SK-N-SH (cell line): ENCODE results near the gene QSOX2.

Experiments used
- CHD2 ChIP-seq: fragments of 150-350 bp; IDR thresholded peaks from 2 replicates; pipeline ENCODE4 v1.6.1; 2018; ENCODE audit warnings: low read length; ENCODE audit not compliant: partially characterized antibody
- NRF1 ChIP-seq: IDR thresholded peaks from 2 replicates; pipeline ENCODE4 v1.6.1; 2012; ENCODE audit warnings: low read depth, mild to moderate bottlenecking, low read length
- POLR2AphosphoS5 ChIP-seq: IDR thresholded peaks from 2 replicates; pipeline ENCODE4 v1.6.1; 2012; ENCODE audit warnings: low read depth, low read length
- TF ChIP-seq, protein P1 (sequence below): IDR thresholded peaks from 2 replicates; pipeline ENCODE4 v1.6.1; 2012; ENCODE audit warnings: mild to moderate bottlenecking, low read depth, low read length, moderate library complexity
- TF ChIP-seq, protein P2 (sequence below): fragments of 200-600 bp; sonication (generic); IDR thresholded peaks from 2 replicates; pipeline ENCODE4 v1.6.1; 2017; ENCODE audit warnings: antibody characterized with exemption, mild to moderate bottlenecking, moderate library complexity
- TF ChIP-seq, protein P3 (sequence below): IDR thresholded peaks from 2 replicates; pipeline ENCODE4 v1.4.0; 2012; ENCODE audit warnings: low read depth, borderline replicate concordance

DNA sequence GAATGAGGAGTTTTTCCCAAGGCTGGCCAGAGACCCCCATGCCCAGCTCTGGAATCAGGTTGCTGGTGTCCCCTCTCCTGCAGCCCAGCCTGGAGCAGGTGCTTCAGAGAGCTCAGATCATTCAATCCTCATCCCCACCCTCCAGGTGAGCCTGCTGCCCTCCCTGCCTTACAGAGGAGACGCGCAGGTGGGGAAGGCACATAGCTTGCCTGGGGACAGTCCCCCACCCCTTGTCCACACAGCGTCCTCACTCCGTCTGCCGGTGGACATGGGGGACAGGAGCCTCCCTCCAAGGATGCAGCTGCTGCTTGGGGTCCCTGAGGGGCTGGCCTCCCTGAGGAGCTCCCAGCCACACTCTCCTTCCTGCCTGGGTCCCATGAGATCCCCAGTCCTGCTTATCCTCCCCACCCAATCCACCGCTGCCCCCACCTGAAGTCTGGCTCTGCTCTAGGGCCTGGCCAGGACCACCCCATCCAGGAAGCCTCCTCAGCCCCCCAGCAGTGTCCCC, 17.1 kb upstream of the QSOX2 start:
- TF ChIP-seq, protein P1, sequence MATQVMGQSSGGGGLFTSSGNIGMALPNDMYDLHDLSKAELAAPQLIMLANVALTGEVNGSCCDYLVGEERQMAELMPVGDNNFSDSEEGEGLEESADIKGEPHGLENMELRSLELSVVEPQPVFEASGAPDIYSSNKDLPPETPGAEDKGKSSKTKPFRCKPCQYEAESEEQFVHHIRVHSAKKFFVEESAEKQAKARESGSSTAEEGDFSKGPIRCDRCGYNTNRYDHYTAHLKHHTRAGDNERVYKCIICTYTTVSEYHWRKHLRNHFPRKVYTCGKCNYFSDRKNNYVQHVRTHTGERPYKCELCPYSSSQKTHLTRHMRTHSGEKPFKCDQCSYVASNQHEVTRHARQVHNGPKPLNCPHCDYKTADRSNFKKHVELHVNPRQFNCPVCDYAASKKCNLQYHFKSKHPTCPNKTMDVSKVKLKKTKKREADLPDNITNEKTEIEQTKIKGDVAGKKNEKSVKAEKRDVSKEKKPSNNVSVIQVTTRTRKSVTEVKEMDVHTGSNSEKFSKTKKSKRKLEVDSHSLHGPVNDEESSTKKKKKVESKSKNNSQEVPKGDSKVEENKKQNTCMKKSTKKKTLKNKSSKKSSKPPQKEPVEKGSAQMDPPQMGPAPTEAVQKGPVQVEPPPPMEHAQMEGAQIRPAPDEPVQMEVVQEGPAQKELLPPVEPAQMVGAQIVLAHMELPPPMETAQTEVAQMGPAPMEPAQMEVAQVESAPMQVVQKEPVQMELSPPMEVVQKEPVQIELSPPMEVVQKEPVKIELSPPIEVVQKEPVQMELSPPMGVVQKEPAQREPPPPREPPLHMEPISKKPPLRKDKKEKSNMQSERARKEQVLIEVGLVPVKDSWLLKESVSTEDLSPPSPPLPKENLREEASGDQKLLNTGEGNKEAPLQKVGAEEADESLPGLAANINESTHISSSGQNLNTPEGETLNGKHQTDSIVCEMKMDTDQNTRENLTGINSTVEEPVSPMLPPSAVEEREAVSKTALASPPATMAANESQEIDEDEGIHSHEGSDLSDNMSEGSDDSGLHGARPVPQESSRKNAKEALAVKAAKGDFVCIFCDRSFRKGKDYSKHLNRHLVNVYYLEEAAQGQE, result no peak
- TF ChIP-seq POLR2AphosphoS5 (no peak), CHD2 (no peak), NRF1 (no peak)
- TF ChIP-seq, protein P2, sequence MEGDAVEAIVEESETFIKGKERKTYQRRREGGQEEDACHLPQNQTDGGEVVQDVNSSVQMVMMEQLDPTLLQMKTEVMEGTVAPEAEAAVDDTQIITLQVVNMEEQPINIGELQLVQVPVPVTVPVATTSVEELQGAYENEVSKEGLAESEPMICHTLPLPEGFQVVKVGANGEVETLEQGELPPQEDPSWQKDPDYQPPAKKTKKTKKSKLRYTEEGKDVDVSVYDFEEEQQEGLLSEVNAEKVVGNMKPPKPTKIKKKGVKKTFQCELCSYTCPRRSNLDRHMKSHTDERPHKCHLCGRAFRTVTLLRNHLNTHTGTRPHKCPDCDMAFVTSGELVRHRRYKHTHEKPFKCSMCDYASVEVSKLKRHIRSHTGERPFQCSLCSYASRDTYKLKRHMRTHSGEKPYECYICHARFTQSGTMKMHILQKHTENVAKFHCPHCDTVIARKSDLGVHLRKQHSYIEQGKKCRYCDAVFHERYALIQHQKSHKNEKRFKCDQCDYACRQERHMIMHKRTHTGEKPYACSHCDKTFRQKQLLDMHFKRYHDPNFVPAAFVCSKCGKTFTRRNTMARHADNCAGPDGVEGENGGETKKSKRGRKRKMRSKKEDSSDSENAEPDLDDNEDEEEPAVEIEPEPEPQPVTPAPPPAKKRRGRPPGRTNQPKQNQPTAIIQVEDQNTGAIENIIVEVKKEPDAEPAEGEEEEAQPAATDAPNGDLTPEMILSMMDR, result no peak
- TF ChIP-seq, protein P3, sequence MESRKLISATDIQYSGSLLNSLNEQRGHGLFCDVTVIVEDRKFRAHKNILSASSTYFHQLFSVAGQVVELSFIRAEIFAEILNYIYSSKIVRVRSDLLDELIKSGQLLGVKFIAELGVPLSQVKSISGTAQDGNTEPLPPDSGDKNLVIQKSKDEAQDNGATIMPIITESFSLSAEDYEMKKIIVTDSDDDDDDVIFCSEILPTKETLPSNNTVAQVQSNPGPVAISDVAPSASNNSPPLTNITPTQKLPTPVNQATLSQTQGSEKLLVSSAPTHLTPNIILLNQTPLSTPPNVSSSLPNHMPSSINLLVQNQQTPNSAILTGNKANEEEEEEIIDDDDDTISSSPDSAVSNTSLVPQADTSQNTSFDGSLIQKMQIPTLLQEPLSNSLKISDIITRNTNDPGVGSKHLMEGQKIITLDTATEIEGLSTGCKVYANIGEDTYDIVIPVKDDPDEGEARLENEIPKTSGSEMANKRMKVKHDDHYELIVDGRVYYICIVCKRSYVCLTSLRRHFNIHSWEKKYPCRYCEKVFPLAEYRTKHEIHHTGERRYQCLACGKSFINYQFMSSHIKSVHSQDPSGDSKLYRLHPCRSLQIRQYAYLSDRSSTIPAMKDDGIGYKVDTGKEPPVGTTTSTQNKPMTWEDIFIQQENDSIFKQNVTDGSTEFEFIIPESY, result no peak
